GM18867 (cell line): ENCODE measurements around the gene ARF3.

Experiments
- ATAC-seq: cut with Tn5 transposase; IDR thresholded peaks from one replicate; pipeline ENCODE4 v1.9.1; 2021; ENCODE audit warnings: mild to moderate bottlenecking, moderate library complexity; ENCODE audit not compliant: unreplicated experiment

ARF3 gene

DNA sequence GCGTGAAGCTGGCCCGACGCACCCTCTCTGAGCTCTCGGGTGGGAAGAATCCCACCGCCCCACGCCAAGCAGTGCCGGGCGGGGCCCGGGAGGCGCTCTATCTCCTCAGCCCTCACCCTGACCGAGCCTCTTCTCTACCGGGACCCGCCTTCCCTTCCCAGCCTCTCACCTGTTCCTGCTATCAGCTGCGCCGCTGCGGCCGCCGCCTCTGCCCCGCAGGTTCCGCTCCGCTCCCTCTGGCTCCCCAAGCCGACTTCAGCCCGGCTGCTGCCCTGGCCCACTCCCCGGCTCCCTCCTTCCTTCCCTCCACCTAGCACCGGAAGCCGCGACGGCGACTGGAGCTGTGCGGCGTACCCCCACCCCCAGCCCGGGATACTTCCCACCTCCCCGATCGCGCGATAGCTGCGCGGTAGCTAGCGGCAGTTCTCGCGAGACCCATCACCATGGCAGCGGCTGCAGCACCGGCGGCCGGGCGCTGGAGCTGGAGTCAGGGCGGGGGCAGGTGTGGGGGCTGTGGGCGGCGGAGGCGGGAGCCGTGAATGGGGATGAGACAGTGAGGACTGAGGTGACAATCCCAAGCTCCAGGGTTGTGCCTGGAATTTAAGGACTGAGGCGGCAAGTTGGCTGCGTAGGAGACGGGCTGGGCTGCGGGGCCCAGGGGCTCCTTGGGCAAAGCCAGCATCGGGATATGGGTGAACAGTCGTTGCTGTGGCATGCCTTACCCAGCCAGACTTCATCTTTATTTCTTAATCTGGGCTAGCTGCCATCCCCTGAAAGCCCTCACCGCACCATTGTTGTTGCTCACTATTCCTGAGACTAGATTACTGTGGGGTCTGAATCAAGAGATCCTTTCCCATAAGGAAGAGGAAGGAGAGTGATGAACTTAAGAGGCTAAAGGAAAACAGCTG, at the start of gene ARF3:
Gene ARF3 (minus strand): TSS at position 347 of the 908 bp plus-strand sequence. CDS start 16,392 bp downstream, outside the sequence.
- ATAC-seq = peak; percentile 89

DNA sequence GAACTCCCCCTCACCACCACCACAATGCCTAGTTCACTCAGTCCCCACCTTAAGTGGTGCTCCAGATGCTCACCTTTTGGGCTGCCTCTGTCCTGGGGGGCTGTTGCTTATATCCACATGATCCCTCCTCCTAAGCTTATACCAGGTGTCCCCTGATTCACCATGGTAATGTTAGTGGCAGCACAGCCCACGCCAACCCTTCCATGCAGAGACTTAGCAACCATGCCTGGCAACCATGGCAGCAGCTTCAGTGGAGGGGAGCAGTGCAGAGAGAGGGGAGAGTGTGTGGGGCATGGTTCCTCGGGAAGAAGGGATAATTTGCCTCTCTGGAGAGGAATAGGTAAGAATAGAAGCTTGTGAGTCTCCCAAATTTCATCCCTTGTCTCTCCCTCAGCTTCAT, 43.1 kb upstream of the ARF3 start:
- no peak for ATAC-seq

DNA sequence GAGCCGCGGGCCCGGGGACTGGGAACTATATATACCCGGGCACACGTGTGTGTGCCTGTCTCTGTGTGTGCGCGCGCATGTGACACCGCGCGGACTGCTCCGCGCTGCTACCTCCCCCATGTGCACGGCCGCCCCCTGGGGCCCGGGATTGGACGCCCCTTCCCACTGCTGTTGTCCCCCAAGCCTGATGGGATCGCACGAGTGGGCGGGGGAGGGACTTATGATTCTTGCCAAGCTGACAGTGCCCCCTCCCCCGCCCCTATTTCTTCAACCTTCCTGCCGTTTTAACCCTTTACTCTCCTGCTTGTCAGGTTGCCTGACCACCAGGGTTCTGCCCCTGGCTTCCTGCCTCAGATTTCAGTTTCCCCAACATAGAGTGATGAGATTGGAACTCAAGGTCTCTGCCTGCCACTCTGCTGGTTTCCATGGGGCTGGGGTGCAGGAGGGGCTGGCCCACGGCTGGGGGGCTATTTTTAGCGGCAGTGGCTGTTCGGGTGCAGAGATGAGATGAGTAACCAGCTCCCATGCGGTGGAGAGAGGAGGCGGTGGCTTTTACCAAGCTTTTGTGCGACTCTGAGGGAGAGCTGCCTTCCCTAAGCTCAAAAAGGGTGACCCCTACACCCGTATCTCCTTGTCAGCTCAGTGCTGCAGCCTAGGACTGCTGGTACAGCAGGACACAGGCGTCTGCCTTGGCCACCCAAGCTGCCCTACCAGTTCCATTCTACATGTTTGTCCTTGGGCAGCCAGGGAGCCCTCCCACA, 42.3 kb upstream of the ARF3 start, which contains the start of gene DDN:
Gene DDN (minus strand): TSS at position 5 of the 761 bp plus-strand sequence. CDS start 88 bp downstream, outside the sequence.
- ATAC-seq = peak; percentile 43

DNA sequence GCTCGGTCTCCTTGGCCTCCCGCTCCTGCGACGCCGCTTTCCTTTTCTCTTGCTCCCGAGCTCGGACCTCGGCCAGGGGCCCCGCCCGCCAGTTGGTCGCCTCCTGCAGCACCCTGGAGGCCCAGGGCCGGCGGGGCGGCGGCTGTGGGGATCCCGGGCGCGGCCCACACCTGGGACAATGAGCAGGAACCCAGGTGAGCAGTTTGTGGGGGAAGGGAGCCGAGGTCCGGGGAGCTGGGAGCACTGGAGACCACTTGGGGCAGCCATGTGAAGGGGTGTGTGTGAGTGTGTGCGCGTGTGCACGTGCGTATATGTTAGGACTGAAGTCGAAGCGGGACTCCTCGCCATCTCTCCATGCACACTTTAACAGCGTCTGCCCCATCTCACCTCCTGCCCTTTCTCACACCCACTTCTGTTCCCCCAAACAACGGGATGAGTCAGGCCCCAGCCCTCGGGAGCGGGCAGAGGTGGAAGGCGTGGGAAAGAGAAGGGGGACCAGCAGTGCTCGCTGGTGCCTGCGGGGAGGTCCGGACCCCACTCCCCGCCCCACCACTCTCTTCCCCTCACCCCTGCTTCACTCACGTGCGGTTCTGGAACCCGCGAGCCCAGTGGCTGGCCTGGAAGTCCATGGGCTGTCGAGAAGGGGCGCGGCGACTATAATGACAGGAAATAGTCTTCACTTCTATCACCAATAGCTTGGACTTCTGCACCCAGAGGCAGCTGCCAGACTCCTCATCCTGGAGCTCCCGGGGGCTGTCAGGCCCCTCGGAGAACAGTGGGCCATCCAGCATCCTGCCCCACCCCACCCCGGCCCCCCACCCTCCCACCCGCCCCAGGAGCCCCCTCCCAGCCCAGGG, 41.4 kb upstream of the ARF3 start:
- no peak for ATAC-seq

DNA sequence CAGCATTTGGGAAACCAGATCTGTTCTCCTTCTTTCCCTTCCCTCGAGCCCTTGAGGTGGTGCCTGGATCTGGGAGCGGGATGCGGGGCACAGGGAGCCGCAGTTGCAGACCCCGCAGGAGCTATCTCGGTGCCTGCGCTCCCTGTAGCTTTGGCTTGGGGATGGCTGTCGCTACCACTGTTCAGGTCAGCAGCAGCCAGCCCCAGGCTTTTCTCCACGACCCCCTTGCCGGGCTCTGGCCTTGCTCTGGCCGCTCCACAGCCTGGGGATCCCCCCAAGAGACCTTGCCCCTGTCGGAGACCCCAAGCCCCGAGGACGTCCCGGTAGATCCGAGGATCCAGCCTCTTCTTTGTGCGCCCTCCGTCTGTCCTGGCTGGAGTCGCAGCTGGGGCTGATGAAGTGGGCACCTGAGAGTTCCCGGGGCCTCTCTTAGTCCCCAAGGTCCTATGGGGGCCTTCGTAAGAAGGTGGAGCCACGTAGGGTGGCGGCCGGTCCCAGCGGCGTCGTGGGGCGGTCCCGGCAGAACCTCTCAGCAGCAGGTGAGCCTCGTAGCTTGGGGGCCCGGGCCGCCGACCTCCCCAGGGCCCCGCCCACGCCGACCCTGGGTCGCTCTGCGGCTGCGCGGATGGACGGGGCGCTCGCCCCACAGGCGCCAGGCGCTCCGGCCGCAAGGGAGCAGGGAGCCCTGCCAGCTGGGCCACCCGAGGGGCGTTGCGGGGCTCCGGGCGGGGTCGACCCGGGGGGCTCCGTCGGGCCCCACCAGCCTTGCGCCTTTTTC, 40.6 kb upstream of the ARF3 start:
- ATAC-seq = no peak

DNA sequence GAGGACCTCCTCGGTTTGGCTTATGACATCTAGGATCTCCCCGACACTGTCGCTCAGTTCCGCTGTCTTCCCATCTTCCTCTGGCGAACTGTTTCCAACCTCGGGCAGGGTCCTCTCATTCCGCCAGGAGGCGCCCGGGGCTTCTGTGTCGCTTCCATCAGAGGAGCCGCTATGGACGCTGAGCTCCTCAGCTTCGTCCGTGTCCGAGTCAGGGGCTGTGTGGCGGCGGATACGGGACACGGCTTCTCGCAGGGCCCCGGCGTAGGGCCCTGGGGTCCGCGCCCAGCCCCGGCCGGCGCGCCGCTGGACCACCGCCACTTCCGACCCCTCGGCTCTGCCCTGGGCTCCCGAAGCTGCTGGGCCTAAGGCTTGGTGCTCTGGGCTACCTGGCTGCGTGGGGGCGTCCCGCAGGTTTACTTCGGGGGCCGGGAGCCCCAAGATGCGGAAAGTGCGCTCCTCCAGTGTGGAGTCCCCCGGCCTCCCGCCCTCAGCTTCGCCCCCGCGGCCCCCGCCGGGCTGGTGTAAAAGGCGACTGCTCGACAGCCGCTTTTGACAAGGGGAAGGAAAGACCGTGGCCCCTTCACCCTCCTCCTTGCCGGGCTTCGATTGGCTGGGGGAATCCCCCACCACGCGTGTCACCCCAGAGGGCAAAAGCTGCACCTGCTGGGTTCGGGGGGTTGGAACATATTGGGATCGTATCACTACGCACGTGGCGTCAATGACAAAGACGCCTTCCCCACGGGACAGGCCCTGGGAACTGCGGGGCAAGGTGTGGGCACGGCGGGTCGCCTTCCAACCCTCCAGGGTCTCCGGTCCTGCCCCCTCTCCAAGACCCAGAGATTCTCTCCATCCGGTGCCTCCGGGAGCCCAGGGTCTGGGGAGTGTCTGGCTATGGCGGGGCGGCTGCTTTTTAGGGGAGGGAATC, 39.8 kb upstream of the ARF3 start:
- ATAC-seq = no peak

DNA sequence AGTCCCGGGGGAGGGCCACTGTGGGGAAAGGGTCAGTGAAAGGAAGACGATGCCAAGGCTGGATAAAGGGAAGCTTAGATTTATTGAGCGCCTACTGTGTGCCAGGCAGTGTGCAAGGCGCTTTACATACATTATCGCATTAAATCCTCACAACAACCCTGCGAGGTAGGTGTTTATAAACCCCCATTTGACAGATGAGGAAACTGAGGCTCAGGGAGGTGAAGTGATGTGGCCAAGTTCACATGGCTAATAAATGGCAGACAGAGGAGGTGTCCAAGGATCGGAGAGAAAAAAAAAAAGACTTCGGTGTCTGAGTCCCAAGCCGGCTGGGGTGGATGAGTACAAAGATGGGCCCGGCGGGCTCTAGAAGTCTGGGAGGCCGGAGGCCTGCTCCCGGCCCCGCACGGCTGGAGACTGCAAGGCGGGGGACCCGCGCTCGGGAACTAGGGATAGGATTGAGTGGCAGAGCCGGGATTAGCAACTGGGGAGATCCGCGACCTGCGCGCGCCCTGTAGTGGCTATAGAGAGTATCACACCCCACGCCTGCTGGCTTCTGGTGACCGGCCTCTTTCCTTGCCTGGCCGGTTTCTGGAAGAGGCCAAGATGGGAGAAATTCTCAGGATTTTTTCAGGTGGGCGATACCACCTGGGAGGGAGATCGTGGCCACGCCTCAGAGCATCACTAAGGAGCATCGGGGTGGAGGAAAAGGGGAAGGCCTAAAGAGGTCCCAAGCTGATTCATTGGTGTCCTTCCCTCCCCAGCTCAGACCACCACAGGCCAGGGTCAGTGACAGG, 38.0 kb upstream of the ARF3 start:
- peak; percentile 40 for ATAC-seq

DNA sequence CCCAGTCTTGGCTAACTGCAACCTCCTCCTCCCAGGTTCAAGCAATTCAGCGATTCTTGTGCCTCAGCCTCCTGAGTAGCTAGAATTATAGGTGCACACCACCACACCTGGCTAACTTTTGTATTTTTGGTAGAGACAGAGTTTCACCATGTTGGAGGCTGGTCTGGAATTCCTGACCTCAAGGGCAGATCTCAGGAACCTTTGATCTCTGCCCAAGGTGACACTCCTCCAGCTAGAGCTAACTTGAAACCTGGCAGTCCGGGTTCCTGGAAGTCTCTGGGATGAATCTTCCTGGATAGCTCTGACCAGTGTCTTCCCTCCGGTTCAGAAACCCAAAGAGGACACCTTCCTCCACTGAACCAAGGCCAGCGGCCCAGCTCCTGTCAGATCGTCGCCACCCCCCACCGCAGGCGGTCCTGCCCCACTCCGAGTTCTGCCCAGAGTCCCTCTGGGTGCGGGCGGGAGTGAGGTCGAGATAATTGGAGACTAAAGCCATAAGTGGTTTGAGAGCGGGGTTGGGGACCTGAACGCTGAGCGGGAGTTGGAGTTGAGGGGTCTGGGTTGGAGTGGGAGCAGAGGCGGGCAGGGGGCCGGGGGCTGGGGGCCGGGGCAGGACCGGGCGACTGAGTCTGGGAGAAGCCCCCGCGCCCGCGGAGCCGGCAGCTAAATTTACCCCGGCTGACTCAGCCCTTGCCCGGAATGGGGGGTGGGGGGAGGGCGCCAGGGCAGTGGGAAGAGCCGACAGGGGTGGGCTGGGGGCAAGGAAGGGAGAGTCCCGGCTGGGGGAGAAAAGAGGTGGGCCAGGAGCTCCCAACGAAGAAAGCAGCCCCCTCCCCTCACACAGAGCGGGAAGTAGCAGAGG, 37.2 kb upstream of the ARF3 start:
- no peak for ATAC-seq

DNA sequence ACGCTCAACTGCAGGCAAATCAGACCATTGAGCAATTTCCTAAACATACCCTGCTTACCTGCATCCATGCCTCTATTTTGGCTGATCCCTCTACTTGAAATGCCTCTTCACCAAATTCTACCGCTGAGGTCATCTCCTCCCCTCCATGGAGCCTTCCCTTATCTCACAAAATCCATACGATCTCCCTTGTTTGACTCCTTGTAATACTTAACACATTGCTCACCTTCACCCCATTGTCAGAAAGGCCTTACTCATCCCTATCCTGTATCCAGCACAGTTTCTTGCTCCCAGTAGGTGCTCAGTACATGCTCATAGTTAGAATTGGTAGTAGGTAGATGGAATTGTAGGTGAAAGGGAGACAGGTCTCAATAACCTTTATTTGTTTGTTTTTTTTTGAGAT, 36.5 kb upstream of the ARF3 start:
- ATAC-seq = no peak

DNA sequence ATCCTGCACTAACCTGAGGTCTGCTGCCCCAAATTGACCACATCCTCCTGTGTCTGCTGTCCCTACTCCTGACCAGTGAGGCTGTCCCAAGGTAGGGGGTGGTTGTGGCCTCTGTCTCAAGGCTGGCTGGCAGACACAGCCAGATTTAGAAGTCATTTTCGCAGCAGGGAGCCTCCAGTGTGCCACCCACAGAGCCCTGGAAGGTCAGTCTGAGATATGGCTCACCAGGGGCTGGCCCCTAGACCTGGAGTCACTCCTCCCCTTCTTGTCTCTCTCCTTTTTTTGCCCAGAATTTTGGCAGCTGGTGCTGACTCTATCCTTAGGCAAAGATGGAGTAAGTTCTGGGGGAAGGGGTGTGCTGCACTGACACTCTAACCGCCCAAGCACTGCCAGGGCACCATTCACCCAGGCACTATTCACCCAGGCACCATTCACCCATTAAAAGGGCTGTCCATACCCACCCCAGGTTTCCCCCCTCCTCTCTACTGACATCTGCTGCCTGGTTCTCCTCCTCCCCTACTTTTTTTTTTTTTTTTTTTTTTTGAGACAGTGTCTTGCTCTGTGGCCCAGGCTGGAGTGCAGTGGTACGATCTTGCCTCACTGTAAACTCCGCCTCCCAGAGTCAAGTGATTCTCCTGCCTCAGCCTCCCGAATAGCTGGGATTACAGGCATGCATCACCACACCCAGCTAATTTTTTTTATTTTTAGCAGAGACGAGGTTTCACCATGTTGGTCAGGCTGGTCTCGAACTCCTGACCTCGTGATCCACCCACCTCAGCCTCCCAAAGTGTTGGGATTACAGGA, 34.2 kb upstream of the ARF3 start:
- no peak for ATAC-seq

DNA sequence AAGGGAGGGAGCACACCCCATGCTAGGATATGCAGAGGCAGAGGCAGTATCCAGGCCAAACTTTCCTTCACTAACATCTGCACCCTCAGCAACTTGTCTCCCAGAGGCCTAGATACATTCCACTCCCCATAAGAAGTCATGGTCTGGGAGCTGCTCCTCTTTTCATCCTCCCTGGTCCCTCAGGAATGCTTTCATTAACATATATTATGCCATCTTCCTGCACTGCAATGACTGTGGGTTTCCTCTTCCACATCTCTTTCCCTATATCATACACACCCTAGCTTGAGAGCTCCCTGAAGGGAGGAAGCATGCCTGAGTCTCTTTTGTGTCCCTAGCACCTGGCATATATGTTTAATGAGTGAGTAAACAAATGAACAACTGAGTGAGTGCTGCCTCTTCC, 33.3 kb upstream of the ARF3 start:
- ATAC-seq = no peak

DNA sequence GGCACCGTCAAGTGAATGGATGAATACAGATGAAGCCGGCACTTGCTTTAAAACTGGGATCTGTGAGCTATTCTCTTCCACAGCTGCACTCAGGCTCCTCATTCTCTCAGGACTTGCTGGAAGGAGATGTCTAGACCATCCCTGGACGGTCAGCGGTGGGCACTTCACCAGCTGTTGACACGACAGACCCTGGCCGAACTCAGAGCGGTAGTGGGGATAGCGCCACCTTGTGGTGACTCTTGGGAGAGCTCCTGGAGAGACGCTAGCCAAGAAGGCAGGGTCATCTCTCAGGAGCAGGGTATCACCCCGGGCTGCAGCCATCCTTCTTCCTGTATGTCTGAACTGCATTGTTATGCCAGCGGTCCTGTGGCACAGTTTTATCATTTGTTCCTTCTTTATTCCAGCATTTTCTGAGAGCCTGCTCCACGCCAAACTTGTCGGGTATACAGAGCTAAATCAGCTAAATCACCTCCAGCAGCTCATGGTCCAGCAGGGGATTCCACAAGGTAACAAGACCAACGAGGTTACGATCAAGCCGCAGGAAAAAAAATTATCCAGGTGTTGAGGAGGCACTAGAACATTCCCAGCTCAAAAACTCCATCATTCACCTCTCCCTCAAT, 30.9 kb upstream of the ARF3 start:
- no peak for ATAC-seq

DNA sequence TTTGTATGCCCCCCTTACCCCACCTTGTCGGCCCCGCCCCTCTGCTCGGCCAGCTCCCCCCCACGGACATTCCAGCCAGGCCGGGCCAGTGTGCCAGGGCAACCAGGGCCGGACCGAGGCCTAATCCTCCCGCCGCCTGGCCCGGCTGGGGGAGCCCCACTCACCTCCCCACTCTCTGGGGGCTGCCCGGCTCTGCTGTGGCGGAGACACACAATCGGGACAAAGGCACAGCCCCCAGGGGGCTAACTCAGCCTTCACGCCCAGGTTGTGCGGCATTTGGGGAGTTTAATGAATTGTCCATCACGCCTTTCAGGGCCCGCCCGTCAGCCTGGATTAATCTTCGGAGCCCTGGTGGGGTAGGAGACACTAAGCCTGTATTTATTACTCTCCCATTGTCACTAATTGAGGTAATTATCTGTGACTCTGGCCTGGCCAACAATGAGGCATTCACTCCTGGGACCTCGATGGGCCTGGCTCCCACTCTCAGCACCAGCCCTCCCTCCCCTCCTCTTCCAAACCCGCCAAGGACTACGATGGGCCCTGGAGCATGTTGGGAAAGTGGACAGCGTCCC, 29.5 kb upstream of the ARF3 start:
- no peak for ATAC-seq

DNA sequence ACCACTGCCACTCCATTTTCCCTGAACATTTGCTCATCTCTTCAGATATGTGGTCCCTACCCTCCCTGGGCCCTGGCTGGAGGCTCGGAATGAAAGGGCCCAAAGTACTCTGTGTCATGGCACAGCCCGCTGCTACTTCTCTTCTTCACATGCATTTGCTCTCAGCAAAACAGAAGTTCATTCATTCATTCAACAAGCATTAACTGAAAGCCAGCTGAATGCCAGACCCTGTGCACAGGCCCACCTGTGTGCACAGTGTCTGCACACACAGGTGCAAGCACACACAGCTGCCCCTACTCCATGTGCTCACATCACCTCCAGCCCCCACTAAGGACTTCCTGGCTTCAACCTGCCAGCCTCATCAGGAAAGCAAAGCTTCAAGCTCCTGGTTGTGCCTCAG, 28.6 kb upstream of the ARF3 start:
- ATAC-seq = no peak

DNA sequence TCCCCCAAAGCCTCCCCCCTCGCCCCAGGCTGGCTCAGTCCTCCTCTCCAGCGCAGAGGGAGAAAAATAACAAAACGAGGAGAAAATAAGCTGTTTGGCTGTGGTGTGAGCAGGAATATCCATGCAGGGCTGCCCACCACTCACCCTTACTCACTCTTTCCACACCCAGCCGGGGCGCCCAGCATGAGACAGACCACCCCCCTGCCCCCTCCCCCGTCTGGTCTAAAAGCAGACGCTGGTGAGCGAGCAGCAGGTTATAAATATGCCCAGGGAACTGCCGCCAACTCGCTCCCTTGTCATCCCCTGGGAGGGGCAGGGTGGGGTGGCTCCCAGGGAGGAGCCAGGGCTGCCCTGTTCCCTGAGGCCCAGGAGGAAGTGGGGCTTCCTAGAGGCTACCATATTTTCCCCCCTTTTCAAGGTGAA, 28.2 kb upstream of the ARF3 start:
- ATAC-seq = no peak
